HepG2 (cell line): ENCODE results near the gene LCE6A. TPM values are rescaled to one million over a fixed set of nuclear protein-coding genes. Genes with fewer than 3 reads are reported as not detected.

Source experiments
- ATAC-seq: fragments of 200-7000 bp; cut with Tn5 transposase; 3 replicates; pipeline ENCODE4 v1.9.1; 2020; ENCODE audit warnings: mild to moderate bottlenecking, moderate library complexity
- BruUV-seq: library from RNA; stranded (reverse); fragments of 400-500 nt; replicated peaks from 2 replicates; lab custom pipeline; 2021; lab: Mats Ljungman, UMichigan
- CTCF ChIA-PET: fragments of 300-600 bp; formaldehyde crosslinking; extraction: SDS; loops from one replicate; lab custom pipeline; 2021; ENCODE audit warnings: low total read pairs, inconsistent platforms, low intra/inter-chr PET ratio; lab: Yijun Ruan, JAX
- POLR2A ChIA-PET: fragments of 350-600 bp; sonication (Branson Sonifier 250); formaldehyde crosslinking; loops from one replicate; lab custom pipeline; 2020; ENCODE audit warnings: antibody characterized with exemption, inconsistent platforms; lab: Yijun Ruan, JAX
- DNase-seq: peaks from one replicate; pipeline ENCODE4 v3.0.0-alpha.2; 2015; ENCODE audit warnings: low spot score
- FAIRE-seq: peaks from 3 replicates; lab custom pipeline; 2011; peaks lifted over from hg19 to GRCh38; lab: Jason Lieb, UNC
- H2AFZ ChIP-seq: one replicate; pipeline ENCODE4 v1.6.1; 2011; ENCODE audit warnings: low read length, inconsistent platforms
- H3K27ac ChIP-seq: fragments of 300-600 bp; 3 replicates; pipeline ENCODE4 v1.8.0; 2011; ENCODE audit warnings: mixed run types, mild to moderate bottlenecking, mixed read lengths, low read length, inconsistent platforms; ENCODE audit not compliant: insufficient read depth; ENCODE audit errors: extremely low read length
- H3K27me3 ChIP-seq, 2 experiments: fragments of 200-600 bp in 1 of 2; 2 replicates in 1 of 2; 3 replicates in 1 of 2; pipeline versions ENCODE4 v1.6.0 to v1.8.0; 2011; ENCODE audit warnings: low read length in 2 of 2, mild to moderate bottlenecking in 2 of 2, moderate library complexity in 2 of 2, inconsistent platforms in 1 of 2; ENCODE audit not compliant: insufficient read depth in 2 of 2, control insufficient read depth in 1 of 2
- H3K36me3 ChIP-seq, 2 experiments: fragments of 200-600 bp in 1 of 2; replicated peaks in 1 of 2; 2 replicates in 1 of 2; 3 replicates in 1 of 2; pipeline versions ENCODE4 v1.5.1 to v1.8.0; 2011; ENCODE audit warnings: low read length in 2 of 2, inconsistent platforms in 1 of 2; ENCODE audit not compliant: insufficient read depth in 2 of 2, control insufficient read depth in 1 of 2
- H3K4me1 ChIP-seq: 2 replicates; pipeline ENCODE4 v1.5.1; 2012; ENCODE audit warnings: low read length, inconsistent platforms; ENCODE audit not compliant: insufficient read depth
- H3K4me2 ChIP-seq: 2 replicates; pipeline ENCODE4 v1.6.0; 2011; ENCODE audit warnings: low read depth, low read length, inconsistent platforms
- H3K4me3 ChIP-seq, 3 experiments: fragments of 200-600 bp in 1 of 3; sonication (generic), shearing (Covaris generic) in 1 of 3; replicated peaks in 1 of 3; 2 replicates each; pipeline ENCODE4 v1.5.1; 2011 to 2016; ENCODE audit warnings: low read length in 3 of 3, inconsistent platforms in 2 of 3, low read depth in 2 of 3, mild to moderate bottlenecking in 2 of 3, control low read depth in 1 of 3, mixed read lengths in 1 of 3; ENCODE audit not compliant: insufficient read depth in 1 of 3
- H3K79me2 ChIP-seq: one replicate; pipeline ENCODE4 v1.6.1; 2011; ENCODE audit warnings: low read length, inconsistent platforms; ENCODE audit not compliant: insufficient read depth
- H3K9ac ChIP-seq: 2 replicates; pipeline ENCODE4 v1.6.0; 2011; ENCODE audit warnings: mild to moderate bottlenecking, low read depth, low read length, inconsistent platforms; ENCODE audit not compliant: insufficient read depth
- H3K9me3 ChIP-seq: 2 replicates; pipeline ENCODE4 v1.5.1; 2012; ENCODE audit warnings: mild to moderate bottlenecking, low read length
- H4K20me1 ChIP-seq: 2 replicates; pipeline ENCODE4 v1.6.0; 2011; ENCODE audit warnings: inconsistent platforms, mild to moderate bottlenecking, low read length, moderate library complexity; ENCODE audit not compliant: insufficient read depth
- CCDC6 ChIP-seq: sonication (generic); formaldehyde crosslinking; IDR thresholded peaks from 2 replicates; pipeline ENCODE4 v1.8.1; 2022; ENCODE audit warnings: mild to moderate bottlenecking, missing genetic modification reagents, moderate library complexity
- HNRNPLL ChIP-seq: fragments of 200-400 bp; formaldehyde crosslinking; IDR thresholded peaks from 2 replicates; pipeline ENCODE4 v1.6.1; 2017; ENCODE audit warnings: mild to moderate bottlenecking, low read depth, low read length; ENCODE audit not compliant: poor library complexity, severe bottlenecking
- MAFG ChIP-seq: sonication (generic); formaldehyde crosslinking; IDR thresholded peaks from 2 replicates; pipeline ENCODE4 v1.5.1; 2020; ENCODE audit warnings: mild to moderate bottlenecking, missing genetic modification reagents
- NCOA1 ChIP-seq: sonication (generic); formaldehyde crosslinking; IDR thresholded peaks from 2 replicates; pipeline ENCODE4 v1.9.0; 2021; ENCODE audit warnings: missing genetic modification reagents
- PAWR ChIP-seq: sonication (generic); formaldehyde crosslinking; IDR thresholded peaks from 2 replicates; pipeline ENCODE4 v1.4.0; 2020; ENCODE audit warnings: missing genetic modification reagents, mild to moderate bottlenecking, borderline replicate concordance
- REPIN1 ChIP-seq: sonication (generic); formaldehyde crosslinking; IDR thresholded peaks from 2 replicates; pipeline ENCODE4 v1.8.0; 2022; ENCODE audit warnings: missing genetic modification reagents, low read depth, mild to moderate bottlenecking, borderline replicate concordance
- SIX1 ChIP-seq: sonication (generic); formaldehyde crosslinking; IDR thresholded peaks from 2 replicates; pipeline ENCODE4 v1.4.0; 2020; ENCODE audit warnings: missing genetic modification reagents, borderline replicate concordance
- SMAD1 ChIP-seq: sonication (generic); formaldehyde crosslinking; IDR thresholded peaks from 2 replicates; pipeline ENCODE4 v1.4.0; 2020; ENCODE audit warnings: missing genetic modification reagents, low read depth, mild to moderate bottlenecking, borderline replicate concordance
- TEF ChIP-seq: sonication (generic); formaldehyde crosslinking; IDR thresholded peaks from 2 replicates; pipeline ENCODE4 v1.5.0; 2020; ENCODE audit warnings: missing genetic modification reagents
- ZMYM2 ChIP-seq: sonication (generic); formaldehyde crosslinking; IDR thresholded peaks from 2 replicates; pipeline ENCODE4 v1.8.0; 2022; ENCODE audit warnings: mild to moderate bottlenecking, missing genetic modification reagents
- ZNF256 ChIP-seq: sonication (generic); formaldehyde crosslinking; conservative IDR thresholded peaks from 2 replicates; pipeline ENCODE4 v1.4.0; 2020; ENCODE audit warnings: missing genetic modification reagents
- ZNF570 ChIP-seq: sonication (generic); formaldehyde crosslinking; IDR thresholded peaks from 2 replicates; pipeline ENCODE4 v1.4.0; 2020; ENCODE audit warnings: mild to moderate bottlenecking, missing genetic modification reagents, borderline replicate concordance
- ZNF709 ChIP-seq: sonication (generic); formaldehyde crosslinking; IDR thresholded peaks from 2 replicates; pipeline ENCODE4 v1.5.0; 2020; ENCODE audit warnings: mild to moderate bottlenecking, missing genetic modification reagents
- WGBS: methylation state at CpG from one replicate; pipeline ENCODE4 v1.1.6; 2017; ENCODE audit warnings: low lambda C conversion rate; 5-methylcytosine and 5-hydroxymethylcytosine counted together
- in situ Hi-C: cut with HindIII; loops from 2 replicates; pipeline ENCODE4 v1.10.0; 2017; ENCODE audit warnings: low pct_unique_long_range_greater_than_20kb; ENCODE audit not compliant: extremely low pct_ligation_motif_present
- intact Hi-C: fragments of 100-400 bp; cut with micrococcal nuclease; formaldehyde crosslinking; loops from one replicate; pipeline ENCODE4 v1.10.0; 2022; ENCODE audit not compliant: unreplicated experiment
- polyA plus RNA-seq, 8 experiments: library from polyadenylated mRNA; depleted of rRNA in 3 of 8; stranded (reverse) in 7 of 8; unstranded in 1 of 8; fragments of >200 nt; fragmentation: Illumina TruSeq in 4 of 8; extraction: Trizol in 4 of 8; gene quantifications; 2 replicates each; pipeline versions ENCODE4 v1.2.1 to v1.2.3, GENCODE V29; 2011 to 2016; ENCODE audit warnings: low read depth in 4 of 8, missing spikeins in 1 of 8, mixed read lengths in 1 of 8; ENCODE audit not compliant: insufficient read depth in 1 of 8
- total RNA-seq, 5 experiments: library from RNA; depleted of rRNA; stranded (reverse); fragments of >200 nt; fragmentation: Illumina TruSeq; extraction: Trizol; gene quantifications; 2 replicates each; pipeline ENCODE4 v1.2.3, GENCODE V29; 2016; ENCODE audit warnings: low read depth in 1 of 5
- TF ChIP-seq, protein P1 (sequence below): sonication (generic); formaldehyde crosslinking; IDR thresholded peaks from 2 replicates; pipeline ENCODE4 v1.5.0; 2020; ENCODE audit warnings: missing genetic modification reagents
- TF ChIP-seq, protein P2 (sequence below): sonication (generic); formaldehyde crosslinking; IDR thresholded peaks from 2 replicates; pipeline ENCODE4 v1.4.0; 2020; ENCODE audit warnings: missing genetic modification reagents, borderline replicate concordance

The LCE6A gene
- total and polyA plus RNA-seq, 2 of the 13 experiments (the other 11 are each of a cell fraction or from before 2014, with no cell fraction given): not detected

DNA sequence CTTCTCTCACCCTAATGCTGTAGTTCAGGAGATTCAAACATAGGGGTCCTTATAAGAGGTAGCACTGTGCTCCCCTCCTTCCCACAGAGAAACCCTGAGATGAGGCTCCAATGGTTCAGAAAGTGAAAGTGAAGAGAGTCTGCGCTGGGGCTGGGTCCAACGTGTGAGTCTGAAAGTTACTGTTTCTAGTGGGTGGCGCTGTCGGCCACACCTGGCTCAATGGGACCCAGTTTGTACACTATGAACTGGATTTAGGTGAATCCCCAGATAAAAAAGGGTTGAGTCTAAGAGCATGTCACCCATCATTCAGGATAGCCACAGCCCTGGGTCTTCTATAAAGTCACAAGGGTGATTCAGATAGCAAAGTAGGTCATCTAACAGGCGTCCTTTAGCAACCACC, 38.3 kb downstream of the LCE6A start:
- H3K27me3 ChIP-seq: no peaks in the 10 kb centered on the region
- no peak overlapping the region for H3K27ac ChIP-seq
- H4K20me1 ChIP-seq: no peaks in the 10 kb centered on the region
- 65% methylated on average over 5 of the region's 5 CpGs for WGBS
- TF ChIP-seq HNRNPLL (no peak), SIX1 (no peak), ZNF256 (CRISPR knock-in tag) (no peak), ZMYM2 (CRISPR knock-in tag) (no peak), CCDC6 (CRISPR knock-in tag) (no peak), ZNF709 (no peak), SMAD1 (CRISPR knock-in tag) (no peak), NCOA1 (no peak)
- TF ChIP-seq, protein P1, sequence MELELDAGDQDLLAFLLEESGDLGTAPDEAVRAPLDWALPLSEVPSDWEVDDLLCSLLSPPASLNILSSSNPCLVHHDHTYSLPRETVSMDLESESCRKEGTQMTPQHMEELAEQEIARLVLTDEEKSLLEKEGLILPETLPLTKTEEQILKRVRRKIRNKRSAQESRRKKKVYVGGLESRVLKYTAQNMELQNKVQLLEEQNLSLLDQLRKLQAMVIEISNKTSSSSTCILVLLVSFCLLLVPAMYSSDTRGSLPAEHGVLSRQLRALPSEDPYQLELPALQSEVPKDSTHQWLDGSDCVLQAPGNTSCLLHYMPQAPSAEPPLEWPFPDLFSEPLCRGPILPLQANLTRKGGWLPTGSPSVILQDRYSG (CRISPR knock-in tag): no peak
- no TSS peak for BruUV-seq
- FAIRE-seq (no peak), DNase-seq (no peak), ATAC-seq (no peak)
- H3K9ac ChIP-seq: no peak overlapping the region
- intact Hi-C loops: no loop called here
- in situ Hi-C loops: no loop called here
- no peaks in the 10 kb centered on the region for H3K79me2 ChIP-seq
- CTCF ChIA-PET: no interaction called here
- H3K4me1 ChIP-seq: peaks cover 6% of the 10 kb centered on the region
- no peaks in the 10 kb centered on the region for H3K36me3 ChIP-seq
- no peaks in the 10 kb centered on the region for H3K9me3 ChIP-seq
- no peak overlapping the region for H3K4me3 ChIP-seq
- POLR2A ChIA-PET: no interaction called here
- H3K4me2 ChIP-seq: no peak overlapping the region
- H2AFZ ChIP-seq: no peak overlapping the region

DNA sequence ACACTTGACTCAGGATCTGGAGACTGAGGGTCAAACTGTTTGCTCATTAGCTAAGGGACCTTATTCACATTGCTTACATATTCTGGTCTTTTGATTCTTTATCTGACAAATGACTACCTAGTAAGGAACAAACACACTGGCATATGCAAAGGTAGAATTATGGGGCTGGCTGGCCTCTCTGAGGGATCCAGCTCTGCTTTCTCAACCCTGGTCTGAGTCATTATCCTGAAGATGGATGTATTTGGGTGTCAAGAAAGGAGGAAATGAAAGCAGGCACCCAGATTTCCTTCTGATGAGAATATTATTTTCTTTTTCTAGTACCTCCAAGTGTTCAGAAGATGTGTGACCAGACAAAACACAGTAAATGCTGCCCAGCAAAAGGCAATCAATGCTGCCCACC, 41.4 kb downstream of the LCE6A start:
- Histone ChIP-seq H4K20me1 (no peaks in the 10 kb centered on the region), H3K27ac (no peak overlapping the region), H3K79me2 (no peaks in the 10 kb centered on the region), H3K9ac (no peak overlapping the region), H3K4me1 (no peaks in the 10 kb centered on the region), H3K36me3 (no peaks in the 10 kb centered on the region), H3K9me3 (no peaks in the 10 kb centered on the region), H3K4me2 (no peak overlapping the region), H3K27me3 (no peaks in the 10 kb centered on the region), H2AFZ (no peak overlapping the region), H3K4me3 (no peak overlapping the region)
- in situ Hi-C loops: no loop called here
- DNase-seq (no peak), FAIRE-seq (no peak), ATAC-seq (no peak)
- intact Hi-C loops: no loop called here
- BruUV-seq: no TSS peak
- ChIA-PET POLR2A (no interaction called here), CTCF (no interaction called here)
- no peak for TF ChIP-seq TEF (CRISPR knock-in tag)
- TF ChIP-seq REPIN1: no peak
- TF ChIP-seq, protein P2, sequence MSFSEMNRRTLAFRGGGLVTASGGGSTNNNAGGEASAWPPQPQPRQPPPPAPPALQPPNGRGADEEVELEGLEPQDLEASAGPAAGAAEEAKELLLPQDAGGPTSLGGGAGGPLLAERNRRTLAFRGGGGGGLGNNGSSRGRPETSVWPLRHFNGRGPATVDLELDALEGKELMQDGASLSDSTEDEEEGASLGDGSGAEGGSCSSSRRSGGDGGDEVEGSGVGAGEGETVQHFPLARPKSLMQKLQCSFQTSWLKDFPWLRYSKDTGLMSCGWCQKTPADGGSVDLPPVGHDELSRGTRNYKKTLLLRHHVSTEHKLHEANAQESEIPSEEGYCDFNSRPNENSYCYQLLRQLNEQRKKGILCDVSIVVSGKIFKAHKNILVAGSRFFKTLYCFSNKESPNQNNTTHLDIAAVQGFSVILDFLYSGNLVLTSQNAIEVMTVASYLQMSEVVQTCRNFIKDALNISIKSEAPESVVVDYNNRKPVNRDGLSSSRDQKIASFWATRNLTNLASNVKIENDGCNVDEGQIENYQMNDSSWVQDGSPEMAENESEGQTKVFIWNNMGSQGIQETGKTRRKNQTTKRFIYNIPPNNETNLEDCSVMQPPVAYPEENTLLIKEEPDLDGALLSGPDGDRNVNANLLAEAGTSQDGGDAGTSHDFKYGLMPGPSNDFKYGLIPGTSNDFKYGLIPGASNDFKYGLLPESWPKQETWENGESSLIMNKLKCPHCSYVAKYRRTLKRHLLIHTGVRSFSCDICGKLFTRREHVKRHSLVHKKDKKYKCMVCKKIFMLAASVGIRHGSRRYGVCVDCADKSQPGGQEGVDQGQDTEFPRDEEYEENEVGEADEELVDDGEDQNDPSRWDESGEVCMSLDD (CRISPR knock-in tag): no peak
- TF ChIP-seq PAWR (CRISPR knock-in tag): no peak
- TF ChIP-seq ZNF570: no peak
- no peak for TF ChIP-seq MAFG (CRISPR knock-in tag)
